SH-SY5Y (cell line): ENCODE data around the gene SRPX.

Source experiments
- GATA2 ChIP-seq: IDR thresholded peaks from 2 replicates; pipeline ENCODE4 v1.6.1; 2011; ENCODE audit warnings: mild to moderate bottlenecking, low read depth, low read length
- GATA3 ChIP-seq: IDR thresholded peaks from 2 replicates; pipeline ENCODE4 v1.6.1; 2011; ENCODE audit warnings: low read depth, mild to moderate bottlenecking, low read length, moderate library complexity

- TF ChIP-seq GATA2 (no peak), GATA3 (no peak)
Observed at GRCh38 chrX:38221391-38221929, 789 bp upstream of the SRPX start.
